Liver (tissue), 9 donors: ENCODE measurements around the gene C14orf180. TPM values are rescaled to one million over a fixed set of nuclear protein-coding genes. Genes with fewer than 3 reads are reported as not detected.

Experiments used
- DNase-seq: peaks from one replicate; pipeline ENCODE4 v3.0.0-alpha.2; 2017; ENCODE audit warnings: low spot score
- H3K27ac ChIP-seq, 2 donors: one replicate each; pipeline ENCODE4 v1.7.0; 2013; ENCODE audit warnings: inconsistent platforms in 2 of 2, low read length in 2 of 2, control low read depth in 1 of 2, low read depth in 1 of 2, mild to moderate bottlenecking in 1 of 2
- H3K27me3 ChIP-seq, 4 donors: one replicate each; pipeline versions ENCODE4 v1.6.1 to v1.7.0; 2013; ENCODE audit warnings: low read length in 3 of 4, inconsistent platforms in 1 of 4, mild to moderate bottlenecking in 1 of 4, moderate library complexity in 1 of 4; ENCODE audit not compliant: control insufficient read depth in 4 of 4, insufficient read depth in 4 of 4
- H3K36me3 ChIP-seq, 4 donors: one replicate each; pipeline versions ENCODE4 v1.6.1 to v1.7.0; 2013; ENCODE audit warnings: low read length in 3 of 4, mild to moderate bottlenecking in 3 of 4, low read depth in 1 of 4, moderate library complexity in 1 of 4; ENCODE audit not compliant: control insufficient read depth in 4 of 4, insufficient read depth in 3 of 4
- H3K4me1 ChIP-seq, 4 donors: one replicate each; pipeline versions ENCODE4 v1.6.1 to v1.7.0; 2013; ENCODE audit warnings: low read length in 3 of 4, mild to moderate bottlenecking in 3 of 4, moderate library complexity in 1 of 4; ENCODE audit not compliant: control insufficient read depth in 4 of 4, insufficient read depth in 4 of 4
- H3K4me3 ChIP-seq, 3 donors: one replicate each; pipeline versions ENCODE4 v1.6.1 to v1.7.0; 2013; ENCODE audit warnings: low read length in 3 of 3, control low read depth in 1 of 3, low read depth in 1 of 3, mild to moderate bottlenecking in 1 of 3
- H3K9ac ChIP-seq, 2 donors: one replicate each; pipeline ENCODE4 v1.7.0; 2013; ENCODE audit warnings: low read length in 2 of 2, mild to moderate bottlenecking in 2 of 2, moderate library complexity in 2 of 2, control low read depth in 1 of 2, low read depth in 1 of 2
- H3K9me3 ChIP-seq, 4 donors: one replicate each; pipeline versions ENCODE4 v1.6.1 to v1.7.0; 2013; ENCODE audit warnings: low read length in 3 of 4; ENCODE audit not compliant: control insufficient read depth in 4 of 4
- EGR1 ChIP-seq, 2 donors: IDR thresholded peaks; 2 replicates each; pipeline ENCODE4 v1.6.1; 2016 to 2018; ENCODE audit warnings: antibody characterized with exemption in 2 of 2, low read depth in 2 of 2
- FOXA1 ChIP-seq: IDR thresholded peaks from 2 replicates; pipeline ENCODE4 v1.6.1; 2016; ENCODE audit warnings: antibody characterized with exemption
- FOXA2 ChIP-seq: IDR thresholded peaks from 2 replicates; pipeline ENCODE4 v1.6.1; 2016; ENCODE audit warnings: antibody characterized with exemption
- GABPA ChIP-seq, 2 donors: IDR thresholded peaks in 1 of 2; conservative IDR thresholded peaks in 1 of 2; 2 replicates each; pipeline ENCODE4 v1.6.1; 2016; ENCODE audit warnings: antibody characterized with exemption in 2 of 2, mild to moderate bottlenecking in 1 of 2, moderate library complexity in 1 of 2
- HNF4A ChIP-seq, 2 donors: conservative IDR thresholded peaks; 2 replicates each; pipeline ENCODE4 v1.6.1; 2016; ENCODE audit warnings: antibody characterized with exemption in 2 of 2, mild to moderate bottlenecking in 2 of 2
- HNF4G ChIP-seq: IDR thresholded peaks from 2 replicates; pipeline ENCODE4 v1.6.1; 2016; ENCODE audit warnings: antibody characterized with exemption
- JUND ChIP-seq, 2 donors: IDR thresholded peaks; 2 replicates each; pipeline ENCODE4 v1.6.1; 2016; ENCODE audit warnings: antibody characterized with exemption in 2 of 2
- NR2F2 ChIP-seq: IDR thresholded peaks from 2 replicates; pipeline ENCODE4 v1.6.1; 2016; ENCODE audit warnings: antibody characterized with exemption
- RAD21 ChIP-seq, 2 donors: IDR thresholded peaks; 2 replicates each; pipeline ENCODE4 v1.6.1; 2016; ENCODE audit warnings: antibody characterized with exemption in 2 of 2, mild to moderate bottlenecking in 2 of 2
- RXRA ChIP-seq, 2 donors: IDR thresholded peaks; 2 replicates each; pipeline ENCODE4 v1.6.1; 2017 to 2018; ENCODE audit warnings: antibody characterized with exemption in 2 of 2, mild to moderate bottlenecking in 1 of 2
- TAF1 ChIP-seq: conservative IDR thresholded peaks from 2 replicates; pipeline ENCODE4 v1.6.1; 2016; ENCODE audit warnings: antibody characterized with exemption, mild to moderate bottlenecking
- YY1 ChIP-seq: IDR thresholded peaks from 2 replicates; pipeline ENCODE4 v1.6.1; 2016; ENCODE audit warnings: antibody characterized with exemption, mild to moderate bottlenecking
- WGBS: extraction: QIAGEN DNeasy Blood & Tissue Kit; methylation state at CpG from one replicate; pipeline ENCODE4 v1.1.7; 2013; 5-methylcytosine and 5-hydroxymethylcytosine counted together
- polyA plus RNA-seq, 2 donors: library from polyadenylated mRNA; stranded (reverse) in 1 of 2; unstranded in 1 of 2; fragments of 200-250 nt in 1 of 2; fragments of >200 nt in 1 of 2; fragmentation: Nextera tagmentation in 1 of 2; extraction: Ambion mirVana in 1 of 2; gene quantifications; one replicate each; pipeline versions ENCODE4 v1.2.1 to v1.2.3, GENCODE V29; 2013 to 2015
- total RNA-seq, 2 donors: library from RNA; depleted of rRNA; stranded (reverse); fragments of >200 nt; gene quantifications; one replicate each; pipeline ENCODE4 v1.2.3, GENCODE V29; 2014
- TF ChIP-seq, protein P1 (sequence below): IDR thresholded peaks from 2 replicates; pipeline ENCODE4 v1.6.1; 2016; ENCODE audit warnings: antibody characterized with exemption
- TF ChIP-seq, protein P2 (sequence below): IDR thresholded peaks from 2 replicates; pipeline ENCODE4 v1.6.1; 2016; ENCODE audit warnings: antibody characterized with exemption, mild to moderate bottlenecking
- TF ChIP-seq, protein P3 (sequence below): IDR thresholded peaks from 2 replicates; pipeline ENCODE4 v1.6.1; 2016; ENCODE audit warnings: antibody characterized with exemption
- TF ChIP-seq, protein P4 (sequence below): fragments of 150-350 bp; IDR thresholded peaks from 2 replicates; pipeline ENCODE4 v1.5.1; 2017; ENCODE audit warnings: improper control_type of control experiment, low read depth, low read length; ENCODE audit not compliant: missing input control
- TF ChIP-seq, protein P5 (sequence below): IDR thresholded peaks from 2 replicates; pipeline ENCODE4 v1.6.1; 2016; ENCODE audit warnings: antibody characterized with exemption
- donor health status: healthy.
- donor health status: healthy.
- donor health status: healthy.
- donor health status: healthy.
- donor health status: healthy.

Gene C14orf180
- total and polyA plus RNA-seq, 4 donors = 0.09 to 4.0 (median 2.9) TPM

DNA sequence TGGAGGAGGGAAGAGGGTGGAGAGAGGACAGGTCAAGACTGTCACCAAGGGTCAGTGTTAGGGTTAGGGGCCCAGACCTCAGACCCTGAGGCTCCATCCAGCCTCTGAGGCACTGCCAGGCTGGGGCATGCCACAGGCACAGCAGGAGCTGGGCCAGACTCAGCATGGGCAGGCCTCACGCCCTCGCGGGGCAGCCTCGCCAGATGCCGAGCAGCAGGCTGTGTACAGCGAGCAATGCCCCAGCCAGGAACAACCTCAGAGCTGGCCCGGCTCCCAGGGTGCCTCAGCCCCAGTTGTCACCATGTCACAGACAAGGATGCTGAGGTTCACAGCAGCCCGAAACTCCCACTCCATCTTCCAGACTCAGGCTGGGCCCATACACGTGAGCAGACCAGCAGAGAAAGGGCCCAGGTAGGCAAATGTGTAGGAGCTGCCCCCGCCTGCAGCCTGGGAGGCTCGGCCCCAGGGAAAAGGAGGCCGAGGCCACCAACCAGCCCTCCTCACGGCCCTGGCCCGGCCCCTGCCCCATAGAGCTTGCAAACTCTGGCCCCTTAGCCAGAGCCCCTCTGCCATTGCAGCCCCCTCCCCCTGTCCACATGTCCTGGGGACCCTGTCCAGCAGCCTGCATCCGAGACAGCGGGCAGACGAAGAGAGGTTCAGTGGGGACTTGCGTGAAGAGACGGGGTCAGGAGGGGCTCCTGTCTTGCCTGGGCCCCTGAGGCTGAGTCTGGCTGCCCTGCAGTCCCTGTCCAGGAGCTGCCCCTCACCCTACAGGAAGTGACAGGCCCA, 7.5 kb downstream of the C14orf180 start:
- DNase-seq = no peak
- 65% methylated on average over 19 of the region's 19 CpGs for WGBS
- Histone ChIP-seq H3K36me3 (no peaks in the 10 kb centered on the region), H3K4me1 (peaks cover 0 to 10% (median 5%) of the 10 kb centered on the region in 4 donors), H3K27ac (peak overlapping the region in 1 of 2 donors; percentile 56), H3K4me3 (no peak overlapping the region), H3K9me3 (no peaks in the 10 kb centered on the region), H3K27me3 (no peaks in the 10 kb centered on the region), H3K9ac (no peak overlapping the region)
- TF ChIP-seq JUND (IDR thresholded peaks at IDR 0.05) = no peak
- TF ChIP-seq NR2F2 = no peak
- TF ChIP-seq, protein P1, sequence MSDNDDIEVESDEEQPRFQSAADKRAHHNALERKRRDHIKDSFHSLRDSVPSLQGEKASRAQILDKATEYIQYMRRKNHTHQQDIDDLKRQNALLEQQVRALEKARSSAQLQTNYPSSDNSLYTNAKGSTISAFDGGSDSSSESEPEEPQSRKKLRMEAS = no peak
- no peak for TF ChIP-seq TAF1
- TF ChIP-seq HNF4A (conservative IDR thresholded peaks at IDR 0.05) = no peak
- TF ChIP-seq RAD21 (IDR thresholded peaks at IDR 0.05) = no peak
- TF ChIP-seq, protein P2, sequence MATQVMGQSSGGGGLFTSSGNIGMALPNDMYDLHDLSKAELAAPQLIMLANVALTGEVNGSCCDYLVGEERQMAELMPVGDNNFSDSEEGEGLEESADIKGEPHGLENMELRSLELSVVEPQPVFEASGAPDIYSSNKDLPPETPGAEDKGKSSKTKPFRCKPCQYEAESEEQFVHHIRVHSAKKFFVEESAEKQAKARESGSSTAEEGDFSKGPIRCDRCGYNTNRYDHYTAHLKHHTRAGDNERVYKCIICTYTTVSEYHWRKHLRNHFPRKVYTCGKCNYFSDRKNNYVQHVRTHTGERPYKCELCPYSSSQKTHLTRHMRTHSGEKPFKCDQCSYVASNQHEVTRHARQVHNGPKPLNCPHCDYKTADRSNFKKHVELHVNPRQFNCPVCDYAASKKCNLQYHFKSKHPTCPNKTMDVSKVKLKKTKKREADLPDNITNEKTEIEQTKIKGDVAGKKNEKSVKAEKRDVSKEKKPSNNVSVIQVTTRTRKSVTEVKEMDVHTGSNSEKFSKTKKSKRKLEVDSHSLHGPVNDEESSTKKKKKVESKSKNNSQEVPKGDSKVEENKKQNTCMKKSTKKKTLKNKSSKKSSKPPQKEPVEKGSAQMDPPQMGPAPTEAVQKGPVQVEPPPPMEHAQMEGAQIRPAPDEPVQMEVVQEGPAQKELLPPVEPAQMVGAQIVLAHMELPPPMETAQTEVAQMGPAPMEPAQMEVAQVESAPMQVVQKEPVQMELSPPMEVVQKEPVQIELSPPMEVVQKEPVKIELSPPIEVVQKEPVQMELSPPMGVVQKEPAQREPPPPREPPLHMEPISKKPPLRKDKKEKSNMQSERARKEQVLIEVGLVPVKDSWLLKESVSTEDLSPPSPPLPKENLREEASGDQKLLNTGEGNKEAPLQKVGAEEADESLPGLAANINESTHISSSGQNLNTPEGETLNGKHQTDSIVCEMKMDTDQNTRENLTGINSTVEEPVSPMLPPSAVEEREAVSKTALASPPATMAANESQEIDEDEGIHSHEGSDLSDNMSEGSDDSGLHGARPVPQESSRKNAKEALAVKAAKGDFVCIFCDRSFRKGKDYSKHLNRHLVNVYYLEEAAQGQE = no peak
- TF ChIP-seq YY1 = no peak
- no peak for TF ChIP-seq RXRA (IDR thresholded peaks at IDR 0.05)
- TF ChIP-seq EGR1 (IDR thresholded peaks at IDR 0.05; ENCODE audit: low read depth in 2 of 2) = no peak
- TF ChIP-seq FOXA1 = no peak
- TF ChIP-seq, protein P3, sequence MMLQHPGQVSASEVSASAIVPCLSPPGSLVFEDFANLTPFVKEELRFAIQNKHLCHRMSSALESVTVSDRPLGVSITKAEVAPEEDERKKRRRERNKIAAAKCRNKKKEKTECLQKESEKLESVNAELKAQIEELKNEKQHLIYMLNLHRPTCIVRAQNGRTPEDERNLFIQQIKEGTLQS = no peak
- no peak for TF ChIP-seq FOXA2
- TF ChIP-seq GABPA (IDR thresholded peaks at IDR 0.05 in 1 of 2, conservative IDR thresholded peaks at IDR 0.05 in 1 of 2) = no peak
- TF ChIP-seq, protein P4, sequence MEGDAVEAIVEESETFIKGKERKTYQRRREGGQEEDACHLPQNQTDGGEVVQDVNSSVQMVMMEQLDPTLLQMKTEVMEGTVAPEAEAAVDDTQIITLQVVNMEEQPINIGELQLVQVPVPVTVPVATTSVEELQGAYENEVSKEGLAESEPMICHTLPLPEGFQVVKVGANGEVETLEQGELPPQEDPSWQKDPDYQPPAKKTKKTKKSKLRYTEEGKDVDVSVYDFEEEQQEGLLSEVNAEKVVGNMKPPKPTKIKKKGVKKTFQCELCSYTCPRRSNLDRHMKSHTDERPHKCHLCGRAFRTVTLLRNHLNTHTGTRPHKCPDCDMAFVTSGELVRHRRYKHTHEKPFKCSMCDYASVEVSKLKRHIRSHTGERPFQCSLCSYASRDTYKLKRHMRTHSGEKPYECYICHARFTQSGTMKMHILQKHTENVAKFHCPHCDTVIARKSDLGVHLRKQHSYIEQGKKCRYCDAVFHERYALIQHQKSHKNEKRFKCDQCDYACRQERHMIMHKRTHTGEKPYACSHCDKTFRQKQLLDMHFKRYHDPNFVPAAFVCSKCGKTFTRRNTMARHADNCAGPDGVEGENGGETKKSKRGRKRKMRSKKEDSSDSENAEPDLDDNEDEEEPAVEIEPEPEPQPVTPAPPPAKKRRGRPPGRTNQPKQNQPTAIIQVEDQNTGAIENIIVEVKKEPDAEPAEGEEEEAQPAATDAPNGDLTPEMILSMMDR = no peak

DNA sequence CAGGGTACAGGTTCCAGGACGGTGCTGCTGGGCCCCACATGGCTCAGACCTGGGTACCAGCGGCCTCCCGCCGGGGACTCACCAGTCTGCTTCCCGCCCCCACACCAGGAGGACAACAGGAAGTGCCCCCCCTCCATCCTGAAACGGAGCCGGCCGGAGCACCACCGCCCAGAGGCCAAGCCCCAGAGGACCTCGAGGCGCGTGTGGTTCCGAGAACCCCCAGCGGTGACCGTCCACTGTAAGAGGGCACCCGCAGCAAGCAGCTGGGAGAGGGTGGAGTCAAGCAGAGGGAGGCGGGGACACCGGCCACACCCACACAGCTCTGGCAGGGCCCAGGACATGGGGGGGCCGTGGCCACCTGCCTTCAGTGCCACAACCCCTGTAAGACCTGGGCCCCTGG, 8.1 kb downstream of the C14orf180 start:
- Histone ChIP-seq H3K4me1 (peaks cover 0 to 4% (median 2%) of the 10 kb centered on the region in 4 donors), H3K9me3 (no peaks in the 10 kb centered on the region), H3K9ac (no peak overlapping the region), H3K36me3 (no peaks in the 10 kb centered on the region), H3K4me3 (no peak overlapping the region), H3K27me3 (peaks cover 0 to 2% (median 0%) of the 10 kb centered on the region in 4 donors), H3K27ac (peak overlapping the region in 1 of 2 donors; percentile 30)
- DNase-seq = no peak
- WGBS = 47% methylated on average over 19 of the region's 19 CpGs
- no peak for TF ChIP-seq NR2F2
- TF ChIP-seq HNF4G = no peak
- TF ChIP-seq, protein P5, sequence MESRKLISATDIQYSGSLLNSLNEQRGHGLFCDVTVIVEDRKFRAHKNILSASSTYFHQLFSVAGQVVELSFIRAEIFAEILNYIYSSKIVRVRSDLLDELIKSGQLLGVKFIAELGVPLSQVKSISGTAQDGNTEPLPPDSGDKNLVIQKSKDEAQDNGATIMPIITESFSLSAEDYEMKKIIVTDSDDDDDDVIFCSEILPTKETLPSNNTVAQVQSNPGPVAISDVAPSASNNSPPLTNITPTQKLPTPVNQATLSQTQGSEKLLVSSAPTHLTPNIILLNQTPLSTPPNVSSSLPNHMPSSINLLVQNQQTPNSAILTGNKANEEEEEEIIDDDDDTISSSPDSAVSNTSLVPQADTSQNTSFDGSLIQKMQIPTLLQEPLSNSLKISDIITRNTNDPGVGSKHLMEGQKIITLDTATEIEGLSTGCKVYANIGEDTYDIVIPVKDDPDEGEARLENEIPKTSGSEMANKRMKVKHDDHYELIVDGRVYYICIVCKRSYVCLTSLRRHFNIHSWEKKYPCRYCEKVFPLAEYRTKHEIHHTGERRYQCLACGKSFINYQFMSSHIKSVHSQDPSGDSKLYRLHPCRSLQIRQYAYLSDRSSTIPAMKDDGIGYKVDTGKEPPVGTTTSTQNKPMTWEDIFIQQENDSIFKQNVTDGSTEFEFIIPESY = no peak
